CD1c-positive myeloid dendritic cell (primary cell): ENCODE results near the gene KCTD17.

ENCODE experiments used
- DNase-seq: peaks from one replicate; pipeline ENCODE4 v3.0.0-alpha.2; 2016; ENCODE audit errors: extremely low spot score

The KCTD17 gene

GRCh38 chr22:37043209-37043827, 8.2 kb upstream of the KCTD17 start:
- DNase-seq, result no peak

- peak; percentile 63 for DNase-seq
These were observed 7.6 kb upstream of the KCTD17 start for GRCh38 chr22:37043828-37044538.

GRCh38 chr22:37044634-37045625, 6.6 kb upstream of the KCTD17 start:
- DNase-seq, result peak; percentile 65

GRCh38 chr22:37045958-37046357, 5.6 kb upstream of the KCTD17 start:
- peak; percentile 30 for DNase-seq

- DNase-seq, result no peak
These were observed 5.0 kb upstream of the KCTD17 start for GRCh38 chr22:37046589-37046988.

GRCh38 chr22:37047006-37047405, 4.5 kb upstream of the KCTD17 start:
- DNase-seq, result no peak

- DNase-seq, result no peak
These were observed 3.4 kb upstream of the KCTD17 start for GRCh38 chr22:37048133-37048532.

GRCh38 chr22:37049224-37049623, 2.3 kb upstream of the KCTD17 start:
- no peak for DNase-seq

- DNase-seq, result no peak
These were observed 629 bp upstream of the KCTD17 start for GRCh38 chr22:37050913-37051312.

GRCh38 chr22:37052386-37053309, 1.1 kb downstream of the KCTD17 start:
- DNase-seq, result no peak

GRCh38 chr22:37053310-37054055, 1.9 kb downstream of the KCTD17 start:
- DNase-seq, result peak; percentile 20

- no peak for DNase-seq
These were observed 2.5 kb downstream of the KCTD17 start for GRCh38 chr22:37054056-37054395.

- no peak for DNase-seq
These were observed 3.2 kb downstream of the KCTD17 start for GRCh38 chr22:37054600-37055365.

- DNase-seq, result no peak
These were observed 4.7 kb downstream of the KCTD17 start for GRCh38 chr22:37056246-37056645.

- no peak for DNase-seq
These were observed 5.7 kb downstream of the KCTD17 start for GRCh38 chr22:37057226-37057625.

GRCh38 chr22:37057796-37058510, 6.4 kb downstream of the KCTD17 start:
- DNase-seq, result no peak

GRCh38 chr22:37058917-37059701, 7.6 kb downstream of the KCTD17 start:
- DNase-seq, result no peak

- DNase-seq, result no peak
These were observed 8.4 kb downstream of the KCTD17 start for GRCh38 chr22:37059876-37060449.
